ENCODE measurements around the gene CD81.
A peak's percentile ranks its signal among the peaks of the same experiment; 100 is the strongest.
"Not testable (repeated sequence)": the region's sequence is repeated elsewhere in the genome, so short reads cannot be mapped to it uniquely, and the experiment has no call there.

CD81 gene

GRCh38 chr11:2357651-2358050 lies 19.5 kb upstream of the CD81 start:
- not testable (repeated sequence) for DNase-seq

GRCh38 chr11:2358754-2359442 lies 18.2 kb upstream of the CD81 start:
- DNase-seq: no peak

- no peak for DNase-seq
These were observed 17.6 kb upstream of the CD81 start for GRCh38 chr11:2359557-2359956.

- no peak for DNase-seq
These were observed 16.9 kb upstream of the CD81 start for GRCh38 chr11:2360081-2360642.

GRCh38 chr11:2361565-2361964 lies 15.5 kb upstream of the CD81 start:
- no peak for DNase-seq

- no peak for DNase-seq
These were observed 14.7 kb upstream of the CD81 start for GRCh38 chr11:2362414-2362813.

- no peak for DNase-seq
These were observed 14.0 kb upstream of the CD81 start for GRCh38 chr11:2363130-2363529.

- DNase-seq: no peak
These were observed 13.3 kb upstream of the CD81 start for GRCh38 chr11:2363577-2364370.

GRCh38 chr11:2364386-2364785 lies 12.7 kb upstream of the CD81 start:
- not testable (repeated sequence) for DNase-seq

- DNase-seq: no peak
These were observed 11.4 kb upstream of the CD81 start for GRCh38 chr11:2365571-2366210.

GRCh38 chr11:2366276-2366675 lies 10.8 kb upstream of the CD81 start:
- DNase-seq: peak; percentile 50

- no peak for DNase-seq
These were observed 10.4 kb upstream of the CD81 start for GRCh38 chr11:2366733-2367132.

GRCh38 chr11:2367266-2368160 lies 9.6 kb upstream of the CD81 start:
- DNase-seq: no peak

- DNase-seq: no peak
These were observed 8.8 kb upstream of the CD81 start for GRCh38 chr11:2368178-2368850.

GRCh38 chr11:2368851-2369180 lies 8.3 kb upstream of the CD81 start:
- DNase-seq: no peak

GRCh38 chr11:2369320-2369719 lies 7.8 kb upstream of the CD81 start:
- no peak for DNase-seq

GRCh38 chr11:2369896-2370295 lies 7.2 kb upstream of the CD81 start:
- no peak for DNase-seq

- DNase-seq: no peak
These were observed 2.5 kb upstream of the CD81 start for GRCh38 chr11:2374456-2375201.

- DNase-seq: no peak
These were observed 1.7 kb upstream of the CD81 start for GRCh38 chr11:2375341-2375853.

GRCh38 chr11:2375964-2376551 lies 1.1 kb upstream of the CD81 start:
- no peak for DNase-seq

Measured in hematopoietic multipotent progenitor cell treated with erythropoietin and hydrocortisone succinate and interleukin-3 and kit ligand, for 6 days (in vitro differentiated cells).